Left ventricle myocardium inferior (tissue), 1 donor: ENCODE measurements around the gene PLEK. TPM values are rescaled to one million over a fixed set of nuclear protein-coding genes. Genes with fewer than 3 reads are reported as not detected.

Source experiments
- DNase-seq: peaks from one replicate; pipeline ENCODE4 v3.0.0-alpha.2; 2020
- H3K27ac ChIP-seq: fragments of 200-600 bp; replicated peaks from 2 replicates; pipeline ENCODE4 v1.8.0; 2021
- H3K27me3 ChIP-seq: fragments of 200-600 bp; 2 replicates; pipeline ENCODE4 v1.8.0; 2021; ENCODE audit warnings: low read depth
- H3K36me3 ChIP-seq: fragments of 200-600 bp; 2 replicates; pipeline ENCODE4 v1.8.0; 2021
- H3K4me1 ChIP-seq: fragments of 200-600 bp; 2 replicates; pipeline ENCODE4 v1.8.0; 2021
- H3K4me3 ChIP-seq: fragments of 200-600 bp; 2 replicates; pipeline ENCODE4 v1.8.0; 2021; ENCODE audit warnings: mild to moderate bottlenecking, moderate library complexity
- H3K9me3 ChIP-seq: fragments of 200-600 bp; replicated peaks from 2 replicates; pipeline ENCODE4 v1.8.0; 2021
- intact Hi-C: fragments of 100-400 bp; cut with micrococcal nuclease; formaldehyde crosslinking; loops from one replicate; pipeline ENCODE4 v1.11.0; 2022
- total RNA-seq: library from RNA; stranded (reverse); fragmentation: NEBNext Ultra II Directional; extraction: Animal tissue kit (Norgen Biotek cat#: 25700); gene quantifications from one replicate; pipeline ENCODE4 v1.2.1, GENCODE V29; 2021
- TF ChIP-seq, protein P1 (sequence below): fragments of 200-600 bp; IDR thresholded peaks from 2 replicates; pipeline ENCODE4 v1.8.0; 2021; ENCODE audit warnings: antibody characterized with exemption, mild to moderate bottlenecking, borderline replicate concordance
- donor health status: DM: no; HTN: yes; CAD: no; lungs with severe emphysema.

The PLEK gene
- total RNA-seq, 1 donor from 2014 or later = 4.8 TPM

DNA sequence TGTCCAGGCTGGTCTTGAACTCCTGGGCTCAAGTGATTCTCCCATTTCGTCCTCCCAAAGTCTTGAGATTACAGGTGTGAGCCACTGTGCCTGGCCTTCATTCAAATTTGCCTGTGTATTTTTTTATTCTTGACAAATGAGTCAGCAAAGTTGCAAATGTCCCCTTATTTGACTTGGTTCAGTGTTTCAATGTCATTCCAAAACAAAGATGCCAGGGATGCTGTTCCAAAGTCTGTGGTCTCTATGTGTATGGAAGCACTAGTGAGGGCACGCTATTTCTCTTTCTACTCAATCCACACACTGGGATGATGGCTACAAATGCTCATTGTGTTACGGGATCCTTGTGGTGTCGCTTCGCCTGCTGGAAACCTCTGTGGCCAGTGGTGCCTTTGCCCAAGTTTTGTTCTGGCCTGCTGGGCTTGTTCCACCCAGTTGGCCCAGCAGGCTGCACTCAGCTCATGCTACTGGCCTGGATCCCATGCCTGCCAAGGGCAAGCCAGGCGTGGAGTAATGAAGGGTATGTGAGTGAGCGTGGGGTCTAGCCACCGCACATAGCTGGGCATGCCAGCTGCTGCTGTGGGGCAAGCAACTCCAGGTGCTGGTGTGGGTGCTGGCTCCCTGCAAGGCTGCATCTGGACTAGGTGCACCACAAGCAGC is 66.4 kb downstream of the PLEK start:
- Histone ChIP-seq H3K4me3 (no peak overlapping the region), H3K4me1 (peaks cover 30% of the 10 kb centered on the region), H3K27ac (no peak overlapping the region), H3K9me3 (no peaks in the 10 kb centered on the region), H3K36me3 (no peaks in the 10 kb centered on the region), H3K27me3 (no peaks in the 10 kb centered on the region)
- intact Hi-C loops = no loop called here
- DNase-seq = no peak
- TF ChIP-seq, protein P1, sequence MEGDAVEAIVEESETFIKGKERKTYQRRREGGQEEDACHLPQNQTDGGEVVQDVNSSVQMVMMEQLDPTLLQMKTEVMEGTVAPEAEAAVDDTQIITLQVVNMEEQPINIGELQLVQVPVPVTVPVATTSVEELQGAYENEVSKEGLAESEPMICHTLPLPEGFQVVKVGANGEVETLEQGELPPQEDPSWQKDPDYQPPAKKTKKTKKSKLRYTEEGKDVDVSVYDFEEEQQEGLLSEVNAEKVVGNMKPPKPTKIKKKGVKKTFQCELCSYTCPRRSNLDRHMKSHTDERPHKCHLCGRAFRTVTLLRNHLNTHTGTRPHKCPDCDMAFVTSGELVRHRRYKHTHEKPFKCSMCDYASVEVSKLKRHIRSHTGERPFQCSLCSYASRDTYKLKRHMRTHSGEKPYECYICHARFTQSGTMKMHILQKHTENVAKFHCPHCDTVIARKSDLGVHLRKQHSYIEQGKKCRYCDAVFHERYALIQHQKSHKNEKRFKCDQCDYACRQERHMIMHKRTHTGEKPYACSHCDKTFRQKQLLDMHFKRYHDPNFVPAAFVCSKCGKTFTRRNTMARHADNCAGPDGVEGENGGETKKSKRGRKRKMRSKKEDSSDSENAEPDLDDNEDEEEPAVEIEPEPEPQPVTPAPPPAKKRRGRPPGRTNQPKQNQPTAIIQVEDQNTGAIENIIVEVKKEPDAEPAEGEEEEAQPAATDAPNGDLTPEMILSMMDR = no peak

DNA sequence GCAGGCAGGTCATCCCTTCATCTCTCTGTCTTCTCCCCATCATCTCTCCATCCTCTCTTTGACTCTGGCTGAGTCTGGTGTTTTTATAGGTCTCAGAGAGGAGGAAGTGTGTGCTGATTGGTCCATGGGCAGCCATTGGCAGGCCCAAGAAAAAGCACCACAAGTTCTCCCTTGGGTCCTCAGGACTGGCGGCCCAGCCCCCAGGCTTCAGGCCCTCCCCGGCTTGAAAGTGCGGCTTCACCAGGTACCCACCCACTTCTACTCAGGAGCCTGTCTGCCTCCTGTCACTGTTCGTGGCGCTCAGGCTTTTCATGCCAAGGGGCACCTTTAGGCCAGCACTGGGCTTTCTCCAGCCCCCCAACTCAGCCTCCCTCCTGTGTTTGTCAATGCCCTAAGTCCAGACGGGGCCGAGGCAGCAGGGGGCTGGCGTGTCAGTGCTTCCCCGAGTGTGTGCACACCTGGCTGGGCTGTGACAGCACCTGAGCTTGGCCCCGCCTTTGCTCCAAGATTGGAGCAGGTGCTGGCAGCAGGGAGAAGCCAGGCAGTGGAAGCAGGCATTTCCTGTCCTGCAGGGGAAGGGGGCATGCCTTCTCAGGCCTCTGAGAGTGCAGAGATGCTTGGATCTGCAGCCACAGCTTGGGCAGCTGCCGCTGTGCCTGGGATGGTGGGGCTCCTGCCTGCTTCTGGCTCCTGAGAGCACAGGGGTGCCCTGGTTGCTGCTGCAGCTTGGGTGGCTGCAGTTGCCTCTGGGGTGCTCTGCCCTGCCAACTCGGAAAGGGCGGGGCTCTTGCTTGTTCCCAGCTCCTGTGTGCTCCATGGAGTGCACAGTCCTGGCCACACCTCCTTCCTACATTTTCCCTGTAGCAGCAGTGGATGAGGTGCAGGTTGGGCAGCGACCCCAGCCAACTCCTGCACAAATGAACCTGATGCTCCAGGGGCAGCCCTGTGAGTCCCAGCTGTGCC is 67.9 kb downstream of the PLEK start:
- intact Hi-C loops = no loop called here
- no peaks in the 10 kb centered on the region for H3K9me3 ChIP-seq
- H3K27ac ChIP-seq = no peak overlapping the region
- no peak overlapping the region for H3K4me3 ChIP-seq
- no peak for DNase-seq
- TF ChIP-seq, protein P1 = no peak
- H3K27me3 ChIP-seq = no peaks in the 10 kb centered on the region
- H3K4me1 ChIP-seq = peaks cover 34% of the 10 kb centered on the region
- no peaks in the 10 kb centered on the region for H3K36me3 ChIP-seq

DNA sequence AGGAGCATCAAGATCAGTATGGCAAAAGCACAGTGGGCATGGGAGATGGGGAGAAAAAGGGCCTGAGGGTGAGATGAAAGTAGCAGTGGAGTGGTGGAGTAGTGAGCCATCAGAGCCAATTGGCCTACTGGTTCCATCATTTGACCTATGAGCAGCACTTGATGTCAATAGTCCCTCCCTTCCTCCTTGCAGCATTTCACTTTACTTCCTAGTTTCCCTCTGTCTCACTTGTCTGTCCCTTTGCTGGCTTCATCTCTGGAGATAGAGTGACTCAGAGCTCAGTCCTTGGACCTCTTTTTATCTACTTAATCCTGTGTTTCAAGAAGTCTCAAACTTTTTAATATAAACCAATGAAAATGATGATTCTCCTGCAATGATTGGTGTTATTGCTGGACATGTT is 69.9 kb downstream of the PLEK start:
- no peaks in the 10 kb centered on the region for H3K27me3 ChIP-seq
- no peak for DNase-seq
- H3K36me3 ChIP-seq = no peaks in the 10 kb centered on the region
- intact Hi-C loops = no loop called here
- H3K9me3 ChIP-seq = no peaks in the 10 kb centered on the region
- H3K4me1 ChIP-seq = peaks cover 26% of the 10 kb centered on the region
- TF ChIP-seq, protein P1 = no peak
- H3K4me3 ChIP-seq = no peak overlapping the region
- peak overlapping the region; percentile 54 for H3K27ac ChIP-seq

DNA sequence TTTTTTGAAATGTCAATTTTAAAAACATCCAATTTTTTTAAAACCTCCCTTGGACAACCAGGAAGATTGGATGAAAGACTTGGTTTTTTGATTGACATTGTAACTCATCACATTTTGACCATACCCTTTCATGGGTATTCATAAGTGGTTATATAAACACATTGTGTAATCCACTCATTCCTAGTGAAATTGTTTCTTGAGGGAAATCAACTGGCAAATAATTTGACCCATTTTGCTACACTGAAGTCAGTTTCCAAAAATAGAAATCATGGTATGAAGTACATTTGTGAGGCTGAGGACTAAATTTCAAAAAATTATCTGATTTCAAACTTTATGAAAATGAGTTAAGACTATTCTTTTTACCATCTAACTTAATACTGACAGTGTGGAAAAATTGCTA is 70.5 kb downstream of the PLEK start:
- TF ChIP-seq, protein P1 = no peak
- no peaks in the 10 kb centered on the region for H3K36me3 ChIP-seq
- no peaks in the 10 kb centered on the region for H3K27me3 ChIP-seq
- H3K9me3 ChIP-seq = no peaks in the 10 kb centered on the region
- no peak overlapping the region for H3K4me3 ChIP-seq
- intact Hi-C loops = no loop called here
- DNase-seq = no peak
- H3K4me1 ChIP-seq = peaks cover 26% of the 10 kb centered on the region
- H3K27ac ChIP-seq = peak overlapping the region; percentile 54

DNA sequence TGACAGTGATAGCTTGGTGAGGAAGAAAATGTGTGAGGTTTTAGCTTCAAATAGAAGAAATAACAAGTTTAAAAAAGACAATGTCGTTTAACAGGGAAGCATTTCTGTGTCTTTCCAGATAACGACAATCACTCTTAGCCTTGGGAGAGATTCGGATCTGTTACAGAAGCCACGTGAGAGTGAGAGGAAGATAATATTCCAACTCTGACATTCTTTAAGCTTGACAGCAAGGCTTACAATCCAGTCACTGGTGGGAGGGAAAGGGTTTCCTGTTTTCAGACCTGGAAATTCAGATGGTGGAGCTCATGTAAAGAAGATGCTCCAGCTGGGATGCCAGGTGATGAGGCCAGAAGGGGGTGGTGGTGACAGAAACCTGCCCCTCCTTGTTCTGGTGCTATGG is 71.2 kb downstream of the PLEK start:
- Histone ChIP-seq H3K36me3 (no peaks in the 10 kb centered on the region), H3K9me3 (no peaks in the 10 kb centered on the region)

More for the DNA sequence above, 71.2 kb downstream of the PLEK start:
- no peak for DNase-seq
- H3K27ac ChIP-seq = peak overlapping the region; percentile 54
- peaks cover 29% of the 10 kb centered on the region for H3K4me1 ChIP-seq
- intact Hi-C loops = no loop called here
- no peak overlapping the region for H3K4me3 ChIP-seq
- H3K27me3 ChIP-seq = no peaks in the 10 kb centered on the region
- TF ChIP-seq, protein P1 = no peak
